Mucosa of gallbladder (tissue), 1 donor: Measurements from ENCODE around the gene CORO2B. TPM values are rescaled to one million over a fixed set of nuclear protein-coding genes. Genes with fewer than 3 reads are reported as not detected.
"Not testable (repeated sequence)": the region's sequence is repeated elsewhere in the genome, so short reads cannot be mapped to it uniquely, and the experiment has no call there.

ENCODE experiments used
- DNase-seq: peaks from one replicate; pipeline ENCODE4 v3.0.0-alpha.2; 2020; ENCODE audit warnings: low spot score
- total RNA-seq: library from RNA; stranded (reverse); gene quantifications from one replicate; pipeline ENCODE4 v1.2.1, GENCODE V29; 2021
- donor health status: DM: no; HTN: no; CAD: no.

CORO2B gene
- total RNA-seq, 1 donor from 2014 or later, result 2.9 TPM

GRCh38 chr15:68644083-68644904 is 65.5 kb downstream of the CORO2B start:
- no peak for DNase-seq

- DNase-seq, result no peak
These were observed 66.2 kb downstream of the CORO2B start for GRCh38 chr15:68644996-68645395.

- no peak for DNase-seq
These were observed 67.4 kb downstream of the CORO2B start for GRCh38 chr15:68646156-68646555.

DNA sequence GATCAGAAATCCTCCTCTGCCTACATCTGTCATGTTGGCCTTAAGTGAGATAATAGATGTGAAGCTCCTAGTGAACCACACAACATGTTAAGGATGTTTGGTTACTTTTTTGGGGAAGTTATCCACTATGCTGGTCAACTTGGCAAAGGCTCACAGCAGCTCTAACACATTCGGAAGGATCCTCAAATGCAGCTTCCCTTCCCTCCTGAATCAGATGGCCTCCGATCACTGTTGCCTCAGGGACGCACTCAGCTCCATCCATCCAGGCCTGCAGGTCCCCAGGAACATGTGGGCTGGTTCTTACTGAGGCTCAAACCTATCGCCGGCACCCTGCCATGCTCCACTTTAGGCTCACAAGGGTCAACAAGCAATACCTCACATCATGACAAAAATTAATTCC is 67.9 kb downstream of the CORO2B start:
- no peak for DNase-seq

DNA sequence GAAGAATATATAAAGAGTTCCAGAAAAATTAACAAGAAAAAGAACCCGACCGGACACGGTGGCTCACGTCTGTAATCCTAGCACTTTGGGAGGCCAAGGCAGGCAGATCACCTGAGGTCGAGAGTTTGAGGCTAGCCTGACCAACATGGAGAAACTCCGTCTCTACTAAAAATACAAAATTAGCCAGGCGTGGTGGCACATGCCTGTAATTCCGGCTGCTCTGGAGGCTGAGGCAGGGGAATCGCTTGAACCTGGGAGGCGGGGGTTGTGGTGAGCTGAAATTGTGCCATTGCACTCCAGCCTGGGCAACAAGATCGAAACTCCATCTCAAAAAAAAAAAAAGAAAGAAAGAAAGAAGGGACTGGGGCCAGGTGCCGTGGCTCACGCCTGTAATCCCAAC is 68.6 kb downstream of the CORO2B start:
- DNase-seq, result not testable (repeated sequence)

DNA sequence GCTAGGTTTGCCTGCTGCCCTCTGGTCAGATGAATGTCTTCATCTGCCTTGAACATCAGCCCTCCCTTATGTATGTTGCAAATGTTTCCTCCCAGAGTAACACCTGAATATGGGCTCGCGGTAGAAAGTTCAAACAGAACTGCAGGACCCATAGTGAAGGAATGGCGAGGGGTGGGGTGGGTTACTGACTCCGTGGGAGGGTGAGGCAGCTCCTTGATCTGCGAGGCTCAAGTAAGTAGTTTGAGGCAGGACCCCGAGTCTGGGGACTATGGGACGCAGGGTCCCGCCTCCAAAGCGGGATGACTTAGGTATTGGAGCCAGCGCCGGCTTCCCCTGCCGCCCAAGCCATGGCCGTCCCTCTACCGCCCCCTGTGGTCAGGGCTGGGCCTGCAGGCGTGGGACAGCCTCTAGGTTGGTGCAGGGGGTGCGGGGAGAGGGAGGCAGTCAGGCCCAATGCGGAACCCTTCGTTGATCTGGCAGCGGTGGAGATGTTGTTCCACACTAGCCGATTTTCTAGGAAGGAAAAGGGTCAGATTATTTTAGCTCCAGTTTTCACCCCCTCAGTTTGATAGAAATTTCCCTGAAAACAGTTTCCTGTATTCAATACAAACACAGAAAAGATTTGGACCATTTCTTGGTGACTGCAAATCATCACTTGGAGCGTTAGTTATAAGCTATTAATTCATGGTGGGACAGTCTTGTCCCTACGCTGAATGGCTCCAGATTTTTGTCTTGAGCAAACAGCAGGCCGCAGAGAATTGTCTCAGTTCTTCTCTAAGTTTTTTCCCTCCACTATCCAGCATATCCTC is 72.3 kb downstream of the CORO2B start:
- DNase-seq, result peak; percentile 25

- DNase-seq, result no peak
These were observed 73.2 kb downstream of the CORO2B start for GRCh38 chr15:68651916-68652525.

DNA sequence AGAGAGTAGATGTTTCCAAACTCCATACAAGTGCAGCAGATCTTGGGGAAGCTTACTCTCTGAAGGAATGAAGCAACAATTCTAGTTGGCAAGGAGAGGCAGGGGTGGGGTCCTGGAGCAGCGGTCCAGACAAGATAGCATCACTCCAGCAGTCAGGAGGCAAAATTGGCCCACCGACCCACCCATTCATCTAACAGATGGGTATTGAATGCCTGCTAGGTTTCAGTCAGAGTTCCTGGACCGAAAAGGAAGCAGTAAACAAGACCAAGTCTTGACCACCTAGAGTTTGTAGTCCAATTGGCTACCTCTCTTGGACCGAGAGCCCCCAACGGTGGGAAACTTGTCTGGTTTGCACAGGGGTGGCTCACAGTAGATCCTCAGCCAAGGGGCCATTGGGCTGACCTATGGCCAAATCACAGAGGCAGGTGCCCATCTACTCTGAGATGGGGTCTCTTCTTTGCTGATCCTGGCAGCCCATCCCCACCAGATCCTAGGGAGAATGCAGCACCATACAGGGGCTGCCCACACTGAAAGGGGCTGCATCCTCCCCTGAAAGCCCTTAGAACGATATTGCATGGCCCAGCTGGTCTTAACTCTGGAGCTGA is 74.3 kb downstream of the CORO2B start:
- DNase-seq, result no peak

DNA sequence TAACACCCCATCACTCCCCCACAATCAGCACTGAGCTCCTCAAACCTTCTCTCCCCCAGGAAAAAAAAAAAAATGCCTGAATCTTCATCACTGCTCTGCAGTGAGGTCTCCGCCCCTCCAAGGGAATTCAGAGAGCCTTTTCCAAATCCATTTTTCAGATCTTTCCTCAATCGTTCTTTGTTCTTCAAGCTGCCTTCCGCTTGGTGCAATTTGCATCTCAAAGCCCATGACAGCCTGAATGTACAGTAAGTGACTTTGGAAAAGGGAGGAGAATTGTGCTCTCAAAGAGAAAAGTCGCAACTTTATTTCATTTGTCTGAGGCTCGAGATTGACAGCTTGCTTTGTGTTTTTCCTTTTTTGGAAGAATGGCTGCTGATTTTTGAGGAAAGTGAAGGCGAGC is 75.0 kb downstream of the CORO2B start:
- no peak for DNase-seq

GRCh38 chr15:68654786-68655560 is 76.2 kb downstream of the CORO2B start:
- DNase-seq, result no peak

GRCh38 chr15:68655686-68656437 is 77.1 kb downstream of the CORO2B start:
- DNase-seq, result no peak

DNA sequence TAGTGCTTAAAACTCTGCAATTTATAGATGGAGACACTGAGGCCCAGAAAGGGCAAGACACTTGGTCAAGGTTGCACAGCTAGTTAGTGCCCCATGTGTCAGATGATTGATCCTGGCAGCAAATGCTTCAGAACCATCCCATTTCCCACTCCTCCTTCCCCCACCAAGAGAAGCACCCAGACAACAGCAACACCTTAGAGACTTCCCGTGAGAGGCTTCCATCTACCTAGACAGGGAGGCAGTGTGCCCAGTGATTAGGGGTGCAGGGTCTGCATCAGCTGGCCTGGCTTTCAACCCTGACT is 77.6 kb downstream of the CORO2B start:
- DNase-seq, result no peak

DNA sequence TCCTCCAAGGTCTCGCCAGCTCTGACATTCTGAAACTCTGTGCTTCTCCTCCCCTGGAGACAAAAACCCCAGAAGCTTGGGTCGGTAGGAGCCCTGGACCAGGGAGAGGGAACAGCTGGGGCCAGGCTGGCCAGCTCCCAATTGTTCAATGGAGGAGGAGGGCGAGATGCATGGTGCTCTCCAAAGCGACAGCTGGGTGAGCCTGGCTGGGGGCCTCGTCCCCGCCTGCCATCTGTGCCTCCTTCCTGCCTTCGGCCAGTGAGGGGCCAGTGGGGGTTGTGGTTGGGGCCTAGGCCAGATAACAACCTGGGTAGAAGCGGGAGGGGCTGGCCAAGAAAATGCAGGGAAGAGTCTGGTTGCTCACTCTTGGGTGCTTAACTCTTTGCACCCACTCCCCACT is 79.4 kb downstream of the CORO2B start:
- DNase-seq, result no peak

GRCh38 chr15:68658641-68659358 is 80.0 kb downstream of the CORO2B start:
- no peak for DNase-seq

- DNase-seq, result no peak
These were observed 84.7 kb downstream of the CORO2B start for GRCh38 chr15:68663526-68663925.

DNA sequence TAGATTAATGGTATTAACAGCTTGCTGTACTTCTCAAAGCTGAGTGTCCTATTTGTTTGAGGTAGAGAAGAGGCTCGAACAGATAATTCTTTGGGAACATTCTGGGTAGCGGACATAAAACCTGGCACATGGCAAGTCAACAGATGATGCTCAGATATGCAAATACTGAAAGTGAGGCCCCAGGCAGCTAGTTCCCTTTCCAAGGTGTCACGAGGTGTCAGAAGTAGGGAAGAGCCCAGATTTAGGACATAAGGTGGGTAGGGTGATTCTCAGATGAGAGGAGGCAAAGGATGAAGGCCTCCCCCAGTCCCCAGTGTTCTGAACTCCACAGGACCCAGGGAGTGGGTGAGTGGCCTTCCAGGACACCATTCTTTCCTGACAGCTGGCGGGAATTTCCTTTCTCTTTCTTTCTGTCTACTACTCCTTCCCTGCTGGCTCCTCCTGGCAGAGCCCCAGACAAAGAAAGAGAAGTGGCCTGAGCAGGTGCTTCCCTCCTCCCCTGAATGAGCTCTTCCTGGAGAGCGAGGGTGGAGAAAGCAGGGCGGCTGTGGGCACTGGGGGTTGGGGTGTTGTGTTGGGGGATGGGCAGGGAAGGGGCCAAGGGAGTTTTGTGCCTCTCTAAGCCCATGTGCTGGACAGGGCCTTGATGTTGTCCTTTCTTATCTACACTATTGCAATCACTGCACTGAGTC is 87.5 kb downstream of the CORO2B start:
- no peak for DNase-seq

DNA sequence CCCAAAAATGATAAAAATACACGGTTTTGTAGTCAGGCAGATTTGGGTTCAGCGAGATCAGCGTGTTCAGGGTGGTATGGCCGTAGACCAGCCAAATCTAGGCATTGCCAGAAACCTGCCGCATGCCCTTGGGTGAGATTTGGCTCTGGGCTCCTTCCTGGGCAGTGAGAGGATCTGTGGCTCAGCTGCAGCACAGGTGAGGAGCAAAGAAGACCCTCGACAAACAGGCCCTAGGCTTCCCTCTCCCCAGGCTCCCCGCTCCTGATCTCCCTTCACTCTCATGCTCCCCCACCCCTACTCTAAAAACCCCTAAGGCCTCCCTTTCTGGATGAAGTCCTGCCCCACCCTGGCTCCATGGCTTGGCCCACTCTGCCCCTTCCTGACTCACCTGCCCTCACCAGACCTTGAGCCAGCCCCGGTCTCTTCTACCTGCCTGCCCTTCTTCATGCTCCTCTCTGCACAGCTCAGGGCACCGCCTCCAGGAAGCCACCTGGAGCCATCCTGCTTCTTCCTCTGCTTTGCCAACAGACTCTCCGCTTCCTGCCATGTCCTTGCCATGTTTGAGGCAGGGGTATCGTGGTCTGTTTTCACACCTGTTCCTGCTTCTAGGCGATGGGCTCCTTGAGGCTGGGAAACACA is 88.1 kb downstream of the CORO2B start:
- no peak for DNase-seq

DNA sequence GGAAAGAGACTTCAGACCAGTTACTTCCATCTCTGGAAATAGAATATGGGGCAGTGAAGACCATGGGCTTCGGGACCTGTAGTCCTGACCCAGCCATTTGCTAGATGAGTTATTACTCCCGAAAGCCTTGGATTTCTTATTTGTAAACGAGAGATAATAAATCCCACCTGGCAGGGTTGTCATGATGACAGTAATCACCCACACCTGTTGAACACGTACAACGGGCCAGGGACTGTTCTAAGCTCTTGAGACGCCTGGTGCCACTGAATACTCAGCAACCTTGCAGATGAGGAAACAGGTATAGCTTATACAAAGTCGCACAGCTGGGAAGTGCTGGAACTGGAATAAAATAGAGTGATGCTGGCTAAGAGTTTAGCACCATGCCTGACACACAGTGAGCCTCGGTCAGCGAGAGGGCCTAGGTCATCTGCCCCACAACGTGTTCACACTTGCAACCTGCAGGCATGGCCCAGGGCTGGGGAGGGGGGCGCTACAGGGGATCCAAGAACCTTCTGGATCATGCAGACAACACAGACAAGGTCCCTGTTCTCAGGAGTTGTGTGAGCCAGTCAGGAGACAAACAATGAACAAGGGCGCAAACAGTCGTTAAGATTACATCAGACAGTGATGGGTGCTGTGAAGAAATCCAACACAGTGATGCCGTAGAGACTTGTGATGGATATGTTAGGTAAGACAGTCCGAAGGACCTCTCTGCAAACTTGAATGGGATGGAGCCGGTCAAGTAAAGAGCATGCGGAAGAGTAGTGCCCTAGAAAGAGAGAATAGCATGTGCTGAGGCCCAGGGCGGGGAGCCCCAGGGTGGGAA is 89.2 kb downstream of the CORO2B start:
- DNase-seq, result no peak
